CD4-positive, alpha-beta T cell (primary cell): Measurements from ENCODE around the gene GLOD4. TPM values are rescaled to one million over a fixed set of nuclear protein-coding genes. Genes with fewer than 3 reads are reported as not detected.
"Not testable (repeated sequence)": the region's sequence is repeated elsewhere in the genome, so short reads cannot be mapped to it uniquely, and the experiment has no call there.

Experiments
- ATAC-seq: fragments of 200-7000 bp; cut with Tn5 transposase; one replicate; pipeline ENCODE4 v1.10.0; 2022; ENCODE audit warnings: mild to moderate bottlenecking; ENCODE audit not compliant: poor library complexity
- CTCF ChIA-PET: fragments of 350-600 bp; sonication (Branson Sonifier 250); formaldehyde crosslinking; loops from one replicate; lab custom pipeline; 2021; ENCODE audit warnings: antibody characterized with exemption, inconsistent platforms; lab: Charles Lee
- POLR2A ChIA-PET: fragments of 350-600 bp; sonication (Branson Sonifier 250); formaldehyde crosslinking; loops from one replicate; lab custom pipeline; 2021; ENCODE audit warnings: antibody characterized with exemption, inconsistent platforms; lab: Charles Lee
- DNase-seq, 14 experiments: peaks; one replicate each; pipeline ENCODE4 v3.0.0-alpha.2; 2013 to 2020; ENCODE audit warnings: mixed read lengths in 2 of 14
- H3K27ac ChIP-seq, 2 donors: one replicate each; pipeline versions ENCODE4 v1.5.1 to v1.7.0; 2013; ENCODE audit warnings: low read length in 2 of 2, low read depth in 1 of 2, mild to moderate bottlenecking in 1 of 2
- H3K27me3 ChIP-seq, 2 experiments: 1 replicate in 1 of 2; 2 replicates in 1 of 2; pipeline versions ENCODE4 v1.6.1 to v1.7.0; 2013; ENCODE audit warnings: low read length in 2 of 2, control low read depth in 1 of 2, mild to moderate bottlenecking in 1 of 2, moderate library complexity in 1 of 2; ENCODE audit not compliant: insufficient read depth in 2 of 2, control insufficient read depth in 1 of 2
- H3K36me3 ChIP-seq: one replicate; pipeline ENCODE4 v1.6.1; 2013; ENCODE audit warnings: low read length, control low read depth; ENCODE audit not compliant: insufficient read depth
- H3K4me1 ChIP-seq: one replicate; pipeline ENCODE4 v1.6.1; 2013; ENCODE audit warnings: low read length, control low read depth; ENCODE audit not compliant: insufficient read depth
- H3K4me3 ChIP-seq: one replicate; pipeline ENCODE4 v1.5.1; 2013; ENCODE audit warnings: mild to moderate bottlenecking, low read length, moderate library complexity
- H3K9me3 ChIP-seq, 2 experiments: 1 replicate in 1 of 2; 2 replicates in 1 of 2; pipeline versions ENCODE4 v1.6.1 to v1.7.0; 2013; ENCODE audit warnings: low read length in 2 of 2, mild to moderate bottlenecking in 2 of 2, control low read depth in 1 of 2, moderate library complexity in 1 of 2; ENCODE audit not compliant: control insufficient read depth in 1 of 2, insufficient read depth in 1 of 2
- H3K27ac Mint-ChIP-seq: one replicate; pipeline ENCODE4 v1.8.0; 2020; ENCODE audit warnings: mixed read lengths
- H3K27me3 Mint-ChIP-seq: one replicate; pipeline ENCODE4 v1.8.0; 2021; ENCODE audit warnings: mixed read lengths
- H3K36me3 Mint-ChIP-seq: one replicate; pipeline ENCODE4 v1.8.0; 2021; ENCODE audit warnings: low read depth, mixed read lengths
- H3K4me1 Mint-ChIP-seq: one replicate; pipeline ENCODE4 v1.8.0; 2021; ENCODE audit warnings: low read depth, mixed read lengths
- H3K4me3 Mint-ChIP-seq: one replicate; pipeline ENCODE4 v1.8.0; 2020; ENCODE audit warnings: mild to moderate bottlenecking, mixed read lengths
- H3K9me3 Mint-ChIP-seq: one replicate; pipeline ENCODE4 v1.8.0; 2020; ENCODE audit warnings: mixed read lengths
- intact Hi-C, 2 experiments: fragments of 100-400 bp; cut with DNase I in 1 of 2; cut with micrococcal nuclease in 1 of 2; formaldehyde crosslinking; loops; one replicate each; pipeline versions ENCODE4 v1.15.1 to v1.9.0; 2023 to 2025; cut with DNase I, micrococcal nuclease
- total RNA-seq, 174 experiments: library from RNA in 2 of 174; stranded (reverse) in 2 of 174; gene quantifications; one replicate each; pipeline ENCODE4 v1.2.3 and lab custom pipeline; 2021 to 2026
- TF ChIP-seq, protein P1 (sequence below): fragments of 200-600 bp; IDR thresholded peaks from one replicate; pipeline ENCODE4 v1.8.0; 2022; ENCODE audit warnings: antibody characterized with exemption, mild to moderate bottlenecking

Gene GLOD4
- total RNA-seq, 2 experiments from 2014 or later, result 88.0 to 89.3 TPM

GRCh38 chr17:760371-760770 is 21.7 kb downstream of the GLOD4 start:
- ATAC-seq, result no peak
- Histone ChIP-seq H3K4me3 (no peak overlapping the region), H3K36me3 (peaks cover 55% of the 10 kb centered on the region), H3K27ac (no peak overlapping the region), H3K27me3 (no peaks in the 10 kb centered on the region), H3K9me3 (no peaks in the 10 kb centered on the region), H3K4me1 (no peaks in the 10 kb centered on the region)
- TF ChIP-seq, protein P1, sequence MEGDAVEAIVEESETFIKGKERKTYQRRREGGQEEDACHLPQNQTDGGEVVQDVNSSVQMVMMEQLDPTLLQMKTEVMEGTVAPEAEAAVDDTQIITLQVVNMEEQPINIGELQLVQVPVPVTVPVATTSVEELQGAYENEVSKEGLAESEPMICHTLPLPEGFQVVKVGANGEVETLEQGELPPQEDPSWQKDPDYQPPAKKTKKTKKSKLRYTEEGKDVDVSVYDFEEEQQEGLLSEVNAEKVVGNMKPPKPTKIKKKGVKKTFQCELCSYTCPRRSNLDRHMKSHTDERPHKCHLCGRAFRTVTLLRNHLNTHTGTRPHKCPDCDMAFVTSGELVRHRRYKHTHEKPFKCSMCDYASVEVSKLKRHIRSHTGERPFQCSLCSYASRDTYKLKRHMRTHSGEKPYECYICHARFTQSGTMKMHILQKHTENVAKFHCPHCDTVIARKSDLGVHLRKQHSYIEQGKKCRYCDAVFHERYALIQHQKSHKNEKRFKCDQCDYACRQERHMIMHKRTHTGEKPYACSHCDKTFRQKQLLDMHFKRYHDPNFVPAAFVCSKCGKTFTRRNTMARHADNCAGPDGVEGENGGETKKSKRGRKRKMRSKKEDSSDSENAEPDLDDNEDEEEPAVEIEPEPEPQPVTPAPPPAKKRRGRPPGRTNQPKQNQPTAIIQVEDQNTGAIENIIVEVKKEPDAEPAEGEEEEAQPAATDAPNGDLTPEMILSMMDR, result no peak
- intact Hi-C loops, result no loop called here
- no peaks in the 10 kb centered on the region for H3K4me1 Mint-ChIP-seq
- no peak overlapping the region for H3K4me3 Mint-ChIP-seq
- DNase-seq, result no peak
- ChIA-PET POLR2A (no interaction called here), CTCF (no interaction called here)
- H3K36me3 Mint-ChIP-seq, result peaks cover 65% of the 10 kb centered on the region
- H3K27ac Mint-ChIP-seq, result no peak overlapping the region
- no peaks in the 10 kb centered on the region for H3K27me3 Mint-ChIP-seq
- no peaks in the 10 kb centered on the region for H3K9me3 Mint-ChIP-seq

DNA sequence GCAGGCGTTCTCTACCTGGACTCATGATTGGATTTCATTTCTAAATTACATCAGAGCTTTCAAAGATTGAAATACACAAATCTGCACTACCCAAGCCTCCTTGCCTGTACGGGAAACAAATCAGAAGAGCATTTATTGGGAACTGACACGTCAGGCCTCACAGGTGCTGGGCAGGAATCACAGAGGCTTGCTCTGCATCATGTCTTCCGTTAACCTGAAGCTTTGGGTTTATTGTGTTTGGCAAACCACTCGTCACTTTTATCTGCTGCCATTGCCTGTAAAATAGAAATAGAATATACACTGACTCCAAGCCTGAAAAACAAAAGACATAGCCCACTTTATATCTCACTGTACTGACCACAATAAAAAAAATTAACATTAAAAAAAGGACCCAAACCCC is 22.1 kb downstream of the GLOD4 start:
- TF ChIP-seq, protein P1, result no peak
- no peaks in the 10 kb centered on the region for H3K9me3 Mint-ChIP-seq
- H3K27ac Mint-ChIP-seq, result no peak overlapping the region
- H3K27me3 Mint-ChIP-seq, result no peaks in the 10 kb centered on the region
- no peaks in the 10 kb centered on the region for H3K4me1 Mint-ChIP-seq
- H3K4me1 ChIP-seq, result no peaks in the 10 kb centered on the region
- H3K4me3 ChIP-seq, result no peak overlapping the region
- H3K36me3 Mint-ChIP-seq, result peaks cover 61% of the 10 kb centered on the region
- peaks cover 51% of the 10 kb centered on the region for H3K36me3 ChIP-seq
- no peak overlapping the region for H3K27ac ChIP-seq
- POLR2A ChIA-PET, result no interaction called here
- no peak overlapping the region for H3K4me3 Mint-ChIP-seq
- no peaks in the 10 kb centered on the region for H3K27me3 ChIP-seq
- no peak for DNase-seq
- CTCF ChIA-PET, result interaction anchor here (1.2 kb wide), 1 partner anchor 237 kb away, joined by 3 read pairs; the partner anchor contains the start of gene TIMM22
- intact Hi-C loops, result no loop called here
- H3K9me3 ChIP-seq, result no peaks in the 10 kb centered on the region
- no peak for ATAC-seq

- H3K27me3 Mint-ChIP-seq, H3K4me3 ChIP-seq, ATAC-seq, H3K27me3 ChIP-seq, H3K9me3 ChIP-seq, H3K27ac Mint-ChIP-seq, DNase-seq, H3K9me3 Mint-ChIP-seq, intact Hi-C loops, H3K27ac ChIP-seq, POLR2A ChIA-PET, CTCF ChIA-PET, H3K4me3 Mint-ChIP-seq: not testable (repeated sequence)
- peaks cover 31% of the 10 kb centered on the region for H3K36me3 ChIP-seq
- H3K4me1 ChIP-seq, result peaks cover 12% of the 10 kb centered on the region
- peaks cover 42% of the 10 kb centered on the region for H3K36me3 Mint-ChIP-seq
- H3K4me1 Mint-ChIP-seq, result peaks cover 15% of the 10 kb centered on the region
Measured at GRCh38 chr17:756010-756567, 26.0 kb downstream of the GLOD4 start.

DNA sequence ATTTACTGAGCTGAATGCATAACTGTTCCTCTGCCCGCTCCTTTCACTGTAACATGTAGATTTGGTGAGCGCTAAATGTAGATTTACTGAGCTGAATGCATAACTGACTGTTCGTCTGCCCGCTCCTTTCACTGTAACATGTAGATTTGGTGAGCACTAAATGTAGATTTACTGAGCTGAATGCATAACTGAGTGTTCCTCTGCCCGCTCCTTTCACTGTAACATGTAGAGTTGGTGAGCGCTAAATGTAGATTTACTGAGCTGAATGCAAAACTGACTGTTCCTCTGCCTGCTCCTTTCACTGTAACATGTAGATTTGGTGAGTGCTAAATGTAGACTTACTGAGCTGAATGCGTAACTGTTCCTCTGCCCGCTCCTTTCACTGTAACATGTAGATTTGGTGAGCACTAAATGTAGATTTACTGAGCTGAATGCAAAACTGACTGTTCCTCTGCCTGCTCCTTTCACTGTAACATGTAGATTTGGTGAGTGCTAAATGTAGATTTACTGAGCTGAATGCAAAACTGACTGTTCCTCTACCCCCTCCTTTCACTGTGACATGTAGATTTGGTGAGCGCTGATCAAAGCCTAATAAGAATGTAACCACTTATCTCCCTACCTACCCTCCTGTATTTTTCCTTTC is 26.6 kb downstream of the GLOD4 start:
- H3K4me3 Mint-ChIP-seq, H3K27me3 Mint-ChIP-seq, CTCF ChIA-PET, H3K9me3 ChIP-seq, ATAC-seq, H3K4me3 ChIP-seq, H3K27ac Mint-ChIP-seq, H3K27ac ChIP-seq, H3K27me3 ChIP-seq, H3K9me3 Mint-ChIP-seq, DNase-seq, intact Hi-C loops: not testable (repeated sequence)
- peaks cover 35% of the 10 kb centered on the region for H3K36me3 Mint-ChIP-seq
- H3K4me1 Mint-ChIP-seq, result peaks cover 22% of the 10 kb centered on the region
- POLR2A ChIA-PET, result interaction anchor here (1.2 kb wide), 1 partner anchor 26 kb away, joined by 3 read pairs; the partner anchor contains the start of genes GLOD4 and MRM3
- Histone ChIP-seq H3K36me3 (peaks cover 26% of the 10 kb centered on the region), H3K4me1 (peaks cover 19% of the 10 kb centered on the region)
